HG02623 (cell line): ENCODE results near the gene PROM1.

Experiments
- ATAC-seq: cut with Tn5 transposase; IDR thresholded peaks from one replicate; pipeline ENCODE4 v1.9.1; 2021; ENCODE audit warnings: moderate library complexity; ENCODE audit not compliant: unreplicated experiment

Gene PROM1

DNA sequence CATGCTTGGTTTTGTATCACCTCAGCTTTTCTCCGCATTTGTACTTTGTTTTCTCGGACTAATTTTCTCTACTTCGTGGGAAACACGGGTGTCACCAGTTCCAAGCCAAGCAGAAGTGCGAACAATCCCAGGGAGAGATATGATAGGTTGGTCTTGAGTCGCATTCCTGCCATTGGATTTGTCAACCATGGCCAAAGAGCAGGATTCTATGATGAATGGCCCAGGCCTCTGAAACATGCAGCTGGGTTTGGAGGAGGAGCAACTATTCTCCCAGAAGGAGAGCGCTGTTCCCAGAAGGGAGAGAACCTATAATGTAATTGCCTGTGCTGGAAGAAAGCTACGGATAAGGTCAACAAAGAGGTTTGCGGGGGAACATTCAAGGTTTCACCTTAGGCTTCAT lies 135.0 kb downstream of the PROM1 start:
- ATAC-seq: no peak

DNA sequence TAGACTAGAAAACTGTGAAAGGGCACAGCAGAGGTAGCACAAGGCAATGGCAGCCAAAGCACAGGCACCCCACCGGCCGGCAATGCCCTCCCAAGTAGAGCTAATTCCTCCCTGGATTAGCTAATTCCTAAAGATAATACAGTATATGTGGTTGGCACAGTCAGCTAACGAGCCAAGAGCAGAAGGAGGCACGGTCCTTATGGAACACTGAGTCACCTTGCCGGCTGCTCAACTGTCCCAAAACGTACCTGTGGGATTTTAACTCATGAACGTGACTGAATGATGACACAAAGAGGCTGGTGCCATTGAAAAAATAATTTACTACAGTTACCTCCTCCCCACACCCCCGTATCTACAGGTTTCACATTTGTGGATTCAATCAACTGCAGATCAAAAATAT lies 136.1 kb downstream of the PROM1 start:
- ATAC-seq: no peak

GRCh38 chr4:15945516-15945915 lies 138.3 kb downstream of the PROM1 start:
- no peak for ATAC-seq

- no peak for ATAC-seq
Observed at GRCh38 chr4:15944895-15945294, 138.9 kb downstream of the PROM1 start.

DNA sequence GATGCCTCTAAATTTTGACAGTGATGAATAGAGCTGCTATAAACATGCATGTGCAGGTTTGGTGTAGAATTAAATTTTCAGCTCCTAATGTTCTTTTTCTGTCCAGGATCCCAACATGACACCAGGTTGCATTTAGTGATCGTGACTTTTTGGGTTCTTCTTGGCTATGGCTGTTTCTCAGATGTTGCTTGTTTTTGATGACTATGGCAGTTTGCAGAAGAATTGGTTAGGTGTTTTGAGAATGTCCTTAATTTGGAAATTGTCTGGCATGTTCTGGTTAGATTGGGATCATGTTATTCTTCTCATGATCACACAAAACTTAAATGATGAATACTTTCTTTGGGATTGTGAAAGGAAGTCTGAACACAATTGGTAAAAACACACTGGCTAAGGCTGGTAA lies 141.5 kb downstream of the PROM1 start:
- ATAC-seq: no peak

- no peak for ATAC-seq
Observed at GRCh38 chr4:15938640-15939039, 145.2 kb downstream of the PROM1 start, which contains the start of gene FGFBP1. FGFBP1 (minus strand) TSS chr4:15938740; CDS start chr4:15936632, 2,108 bp downstream.

DNA sequence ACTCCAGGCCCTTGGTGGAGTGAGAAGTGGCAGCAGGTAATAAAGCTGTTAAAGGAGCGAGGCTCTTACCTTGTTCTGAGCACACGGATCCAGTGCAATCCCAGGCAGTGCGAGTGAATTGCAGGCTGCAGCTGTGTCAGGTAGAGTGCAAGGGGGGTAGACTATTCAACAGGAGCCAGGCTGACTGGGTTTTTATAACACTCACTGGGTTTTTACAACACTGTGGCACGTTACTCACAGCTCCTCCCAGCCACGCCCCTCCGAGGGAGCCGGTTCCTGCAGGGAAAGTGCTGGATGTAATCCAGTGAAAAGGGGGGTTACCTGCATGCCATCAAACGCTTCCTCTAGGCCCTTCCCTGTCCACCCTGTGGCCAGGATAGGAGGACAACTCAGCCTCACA lies 145.6 kb downstream of the PROM1 start:
- ATAC-seq: no peak

GRCh38 chr4:15936495-15936894 lies 147.3 kb downstream of the PROM1 start:
- ATAC-seq: no peak

DNA sequence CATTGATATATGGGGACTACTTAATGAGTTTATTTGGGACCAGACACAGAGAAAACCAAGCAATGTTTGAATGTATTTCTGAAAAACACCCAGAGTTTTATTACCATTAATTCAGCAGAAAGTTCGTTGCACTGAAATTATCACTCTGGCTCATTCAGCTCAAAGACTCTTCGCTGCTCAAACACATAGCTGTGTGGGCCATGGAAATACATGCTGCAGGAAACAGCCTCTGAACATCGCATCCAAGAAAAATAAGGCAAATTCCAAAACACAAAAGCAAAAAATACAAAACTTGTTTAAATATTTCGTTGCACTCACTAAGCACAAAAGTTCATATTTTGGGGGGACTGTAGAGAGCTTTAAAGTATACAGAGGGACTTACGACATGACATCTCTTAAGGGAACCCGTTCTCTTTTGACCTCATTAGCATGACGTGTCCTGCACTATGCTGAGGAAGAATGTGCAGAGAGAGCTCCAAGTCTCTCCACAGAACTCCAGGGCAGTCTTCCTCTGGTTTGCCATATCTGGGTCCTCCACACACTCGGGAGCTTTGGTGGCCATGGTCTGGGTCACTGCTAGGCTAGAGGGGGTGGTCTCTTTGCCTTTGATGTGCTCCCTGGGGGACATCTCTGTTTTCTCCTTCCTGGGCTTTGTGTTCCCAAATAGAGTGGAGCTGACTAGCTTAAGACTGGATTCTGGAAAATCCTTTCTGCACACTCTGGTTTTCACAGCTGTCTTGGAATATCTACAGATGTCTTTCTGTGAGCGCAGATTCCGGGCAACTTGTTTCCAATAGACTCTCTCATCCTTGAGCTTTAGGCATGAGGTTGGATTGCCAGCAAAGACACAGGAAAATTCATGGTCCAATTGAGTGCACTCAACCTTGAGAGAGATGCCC lies 148.1 kb downstream of the PROM1 start:
- ATAC-seq: no peak

- no peak for ATAC-seq
Observed at GRCh38 chr4:15934259-15934658, 149.6 kb downstream of the PROM1 start.

- ATAC-seq: no peak
Observed at GRCh38 chr4:15931451-15932210, 152.2 kb downstream of the PROM1 start.

DNA sequence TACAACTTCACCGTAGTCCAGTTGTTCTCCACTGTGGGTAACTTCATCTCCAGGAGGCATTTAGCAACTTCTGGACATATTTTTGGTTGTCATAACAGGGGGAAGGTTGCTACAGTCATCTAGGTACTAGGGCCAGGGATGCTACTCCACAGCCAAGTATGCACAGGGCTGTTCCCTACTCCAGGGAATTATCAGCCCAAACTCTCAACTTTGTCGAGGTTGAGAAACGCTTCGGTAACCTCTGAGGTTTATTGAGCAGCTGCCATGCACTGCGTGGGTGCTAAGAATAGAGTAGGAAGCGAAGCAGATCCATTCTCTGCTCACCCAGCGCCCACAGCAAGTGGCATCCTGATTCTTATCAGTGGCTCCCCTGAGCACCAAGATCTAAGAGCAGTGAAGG lies 153.5 kb downstream of the PROM1 start:
- ATAC-seq: no peak

DNA sequence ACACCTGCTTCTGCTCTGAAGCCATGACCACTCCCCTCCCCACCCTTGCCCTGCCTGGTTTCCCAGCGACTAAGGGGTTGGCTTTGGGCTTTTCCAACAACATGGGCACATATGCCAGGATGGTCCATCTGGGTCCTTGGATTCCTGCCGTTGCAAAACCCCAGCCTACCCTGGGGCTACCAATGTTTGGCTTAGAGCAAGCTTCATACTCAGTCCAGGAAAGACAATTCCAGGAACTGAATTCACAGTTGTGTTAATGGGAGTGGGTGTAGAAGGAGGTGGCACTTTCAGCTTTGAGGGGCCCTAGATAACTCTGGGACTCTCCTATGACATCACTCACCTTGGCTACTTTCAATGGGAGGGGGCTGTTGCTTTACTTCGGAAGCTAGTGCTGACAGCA lies 154.3 kb downstream of the PROM1 start:
- ATAC-seq: no peak

GRCh38 chr4:15928883-15929282 lies 154.9 kb downstream of the PROM1 start:
- no peak for ATAC-seq

GRCh38 chr4:15926486-15926885 lies 157.3 kb downstream of the PROM1 start:
- ATAC-seq: no peak

GRCh38 chr4:15925830-15926229 lies 158.0 kb downstream of the PROM1 start:
- no peak for ATAC-seq

DNA sequence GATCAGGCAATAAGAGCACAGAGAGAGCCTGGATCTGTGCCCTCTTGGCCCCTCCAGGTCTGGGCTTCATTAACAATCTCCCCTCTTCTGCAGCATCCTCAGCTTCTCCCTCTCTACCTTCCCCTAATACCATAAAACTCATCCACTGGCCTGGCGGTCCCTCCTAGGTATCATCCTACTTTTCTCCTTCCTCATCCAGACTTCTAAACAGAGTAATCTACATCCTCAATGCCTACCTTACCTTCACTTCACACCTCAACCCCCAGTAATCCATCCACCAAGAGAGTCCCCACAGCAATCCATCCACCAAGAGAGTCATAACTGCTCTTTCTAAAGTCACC lies 162.3 kb downstream of the PROM1 start:
- no peak for ATAC-seq

DNA sequence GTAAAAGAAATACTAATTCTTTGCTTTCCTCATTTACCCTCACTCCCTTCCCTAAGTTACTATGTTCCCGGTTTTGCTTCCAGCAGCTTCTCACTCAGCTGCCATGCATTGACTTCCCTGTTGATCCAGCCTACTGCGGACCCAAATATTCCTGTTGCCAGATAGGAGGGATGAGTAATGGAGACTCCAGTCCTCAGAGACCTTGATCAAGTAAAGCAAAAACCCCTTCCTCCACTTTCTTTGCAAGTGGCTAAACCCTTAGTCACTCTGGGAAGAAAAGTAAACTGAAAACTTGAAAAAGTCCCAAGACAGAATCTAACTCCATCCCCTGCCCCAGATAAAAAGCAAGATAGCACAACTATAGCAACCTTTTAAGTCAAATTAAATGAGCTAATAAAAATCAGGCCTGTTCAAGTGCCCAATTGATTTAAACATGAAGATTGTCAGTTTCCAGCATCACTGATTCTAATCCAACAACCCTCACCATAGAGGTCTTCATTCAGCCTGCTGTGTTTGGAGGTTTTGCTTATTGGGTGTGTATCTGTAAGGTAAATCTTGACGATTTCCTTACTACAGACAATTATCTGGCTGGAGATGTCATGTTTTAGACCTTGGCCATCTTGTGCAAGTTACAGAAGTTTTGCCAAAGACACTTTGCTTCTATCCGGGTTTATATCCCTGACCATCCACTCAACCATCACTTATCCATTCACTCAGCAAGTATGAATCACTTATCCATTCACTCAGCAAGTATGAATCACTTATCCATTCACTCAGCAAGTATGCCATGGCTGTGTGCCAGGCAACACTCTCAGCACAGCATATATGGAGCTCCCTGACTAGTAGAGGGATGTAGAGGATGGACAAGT lies 162.9 kb downstream of the PROM1 start:
- no peak for ATAC-seq

DNA sequence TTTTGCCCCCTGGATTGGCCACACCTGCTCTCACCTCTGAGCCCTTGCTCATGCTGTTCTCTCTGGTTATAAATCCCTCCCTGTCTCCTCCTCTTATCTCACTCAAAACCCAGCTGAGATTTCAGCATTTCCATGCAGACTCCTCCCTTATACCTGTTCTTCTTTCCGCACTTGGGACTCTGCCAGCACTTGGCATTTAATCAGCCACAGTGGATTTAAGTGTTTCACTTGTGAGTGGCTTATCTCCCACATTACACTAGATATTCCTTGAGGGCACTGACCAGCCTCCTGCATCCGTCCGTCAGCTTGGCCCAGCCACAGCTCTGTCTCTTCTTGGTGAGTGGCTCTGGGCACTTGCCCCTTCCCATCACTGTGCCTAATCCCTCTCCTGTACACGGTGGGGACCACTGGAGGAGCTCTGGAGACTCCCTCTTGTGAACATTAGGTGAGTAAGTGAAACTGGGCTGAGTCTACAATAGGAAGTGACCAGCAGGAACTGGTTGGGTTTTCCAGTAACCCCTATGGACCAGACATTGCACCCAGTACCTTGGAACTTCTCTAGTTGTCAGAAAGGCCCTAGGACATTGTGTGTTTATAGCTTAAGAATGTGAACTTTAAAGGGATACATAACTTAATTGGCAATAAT lies 165.2 kb downstream of the PROM1 start:
- no peak for ATAC-seq
